HCT116 (cell line): ENCODE data around the gene HOMER1. TPM values are rescaled to one million over a fixed set of nuclear protein-coding genes. Genes with fewer than 3 reads are reported as not detected.

Experiments used
- ATAC-seq: fragments of 200-7000 bp; cut with Tn5 transposase; 2 replicates; pipeline ENCODE4 v1.9.1; 2020; ENCODE audit warnings: mild to moderate bottlenecking, moderate library complexity
- BruUV-seq: library from RNA; stranded (reverse); fragments of 400-500 nt; replicated peaks from 2 replicates; lab custom pipeline; 2021; lab: Mats Ljungman, UMichigan
- CTCF ChIA-PET: fragments of 300-600 bp; sonication (Branson Sonifier 250); formaldehyde crosslinking; loops from one replicate; lab custom pipeline; 2021; ENCODE audit warnings: antibody characterized with exemption; lab: Charles Lee
- POLR2A ChIA-PET: fragments of 300-600, 350-600 bp; sonication (Branson Sonifier 250); formaldehyde crosslinking; loops from one replicate; lab custom pipeline; 2021; ENCODE audit warnings: antibody characterized with exemption; lab: Charles Lee
- RAD21 ChIA-PET, 2 experiments: fragments of 300-600 bp; sonication (Branson Sonifier 250); formaldehyde crosslinking; loops; one replicate each; lab custom pipeline; 2023; ENCODE audit warnings: low total read pairs in 2 of 2; ENCODE audit not compliant: uncharacterized antibody in 2 of 2, unreplicated experiment in 2 of 2, low non-redundant PET in 1 of 2; lab: Charles Lee
- DNase-seq: peaks from one replicate; pipeline ENCODE4 v3.0.0-alpha.2; 2010; ENCODE audit warnings: low read depth, low spot score
- H2AFZ ChIP-seq: fragments of 200-600 bp; shearing (Covaris generic), sonication (generic); 2 replicates; pipeline ENCODE4 v1.6.1; 2017; ENCODE audit warnings: low read depth, mixed run types, mixed read lengths, antibody characterized with exemption, low read length; ENCODE audit not compliant: poor library complexity, severe bottlenecking
- H3K27ac ChIP-seq: 2 replicates; pipeline ENCODE4 v1.5.1; 2012; ENCODE audit warnings: low read depth, low read length
- H3K27me3 ChIP-seq: fragments of 200-600 bp; sonication (generic); 2 replicates; pipeline ENCODE4 v1.6.1; 2016; ENCODE audit warnings: mixed run types, low read length, mixed read lengths; ENCODE audit not compliant: insufficient read depth
- H3K36me3 ChIP-seq, 2 experiments: fragments of 200-500 bp in 1 of 2; fragments of 200-600 bp in 1 of 2; sonication (Bioruptor generic) in 1 of 2; sonication (generic) in 1 of 2; 2 replicates each; pipeline versions ENCODE4 v1.5.1 to v1.6.1; 2014 to 2016; ENCODE audit warnings: low read length in 2 of 2, inconsistent platforms in 1 of 2, mixed read lengths in 1 of 2, mixed run types in 1 of 2; ENCODE audit not compliant: insufficient read depth in 2 of 2, control insufficient read depth in 1 of 2
- H3K4me1 ChIP-seq, 2 experiments: fragments of 200-600 bp in 1 of 2; sonication (generic) in 1 of 2; 2 replicates each; pipeline versions ENCODE4 v1.5.1 to v1.6.1; 2012 to 2017; ENCODE audit warnings: low read length in 2 of 2, inconsistent platforms in 1 of 2, mild to moderate bottlenecking in 1 of 2, mixed read lengths in 1 of 2, mixed run types in 1 of 2, moderate library complexity in 1 of 2; ENCODE audit not compliant: insufficient read depth in 2 of 2, control insufficient read depth in 1 of 2
- H3K4me2 ChIP-seq: fragments of 200-600 bp; sonication (generic); 2 replicates; pipeline ENCODE4 v1.6.1; 2017; ENCODE audit warnings: mixed run types, low read length, mixed read lengths
- H3K4me3 ChIP-seq, 2 experiments: fragments of 200-600 bp in 1 of 2; sonication (generic) in 1 of 2; replicated peaks in 1 of 2; 2 replicates each; pipeline ENCODE4 v1.5.1; 2011 to 2016; ENCODE audit warnings: low read length in 2 of 2, control low read depth in 1 of 2, low read depth in 1 of 2, mild to moderate bottlenecking in 1 of 2, mixed read lengths in 1 of 2, mixed run types in 1 of 2
- H3K79me2 ChIP-seq: fragments of 200-600 bp; sonication (generic); 2 replicates; pipeline ENCODE4 v1.6.1; 2017; ENCODE audit warnings: mild to moderate bottlenecking, mixed run types, low read length, moderate library complexity, mixed read lengths; ENCODE audit not compliant: insufficient read depth
- H3K9ac ChIP-seq: fragments of 200-600 bp; sonication (generic); 2 replicates; pipeline ENCODE4 v1.6.1; 2016; ENCODE audit warnings: low read length, mixed read lengths
- H3K9me2 ChIP-seq: fragments of 200-600 bp; sonication (generic), shearing (Covaris generic); 2 replicates; pipeline ENCODE4 v1.6.1; 2017; ENCODE audit warnings: mixed run types, mild to moderate bottlenecking, moderate library complexity; ENCODE audit not compliant: insufficient read depth
- H3K9me3 ChIP-seq, 2 experiments: fragments of 200-500 bp in 1 of 2; fragments of 200-600 bp in 1 of 2; sonication (Bioruptor generic) in 1 of 2; sonication (generic) in 1 of 2; 2 replicates each; pipeline ENCODE4 v1.6.1; 2014 to 2017; ENCODE audit warnings: low read length in 2 of 2, mixed read lengths in 2 of 2, inconsistent platforms in 1 of 2, low read depth in 1 of 2, mild to moderate bottlenecking in 1 of 2, mixed run types in 1 of 2, moderate library complexity in 1 of 2; ENCODE audit not compliant: control insufficient read depth in 1 of 2, insufficient read depth in 1 of 2
- H4K20me1 ChIP-seq: fragments of 200-600 bp; sonication (generic), shearing (Covaris generic); 2 replicates; pipeline ENCODE4 v1.6.1; 2017; ENCODE audit warnings: mixed run types, mild to moderate bottlenecking, moderate library complexity; ENCODE audit not compliant: insufficient read depth
- CBX3 ChIP-seq: IDR thresholded peaks from 2 replicates; pipeline ENCODE4 v1.6.1; 2012; ENCODE audit warnings: low read depth
- CEBPB ChIP-seq: IDR thresholded peaks from 2 replicates; pipeline ENCODE4 v1.6.1; 2012; ENCODE audit warnings: low read depth
- EGR1 ChIP-seq: IDR thresholded peaks from 2 replicates; pipeline ENCODE4 v1.6.1; 2012; ENCODE audit warnings: low read depth
- ELF1 ChIP-seq: IDR thresholded peaks from 2 replicates; pipeline ENCODE4 v1.6.1; 2012; ENCODE audit warnings: low read depth, borderline replicate concordance
- EZH2 ChIP-seq: fragments of 200-600 bp; sonication (generic); IDR thresholded peaks from 2 replicates; pipeline ENCODE4 v1.6.1; 2017; ENCODE audit warnings: antibody characterized with exemption, mixed run types
- EZH2phosphoT487 ChIP-seq: fragments of 200-600 bp; IDR thresholded peaks from 2 replicates; pipeline ENCODE4 v1.6.1; 2018; ENCODE audit warnings: antibody characterized with exemption, borderline replicate concordance
- FOSL1 ChIP-seq: IDR thresholded peaks from 2 replicates; pipeline ENCODE4 v1.6.1; 2012; ENCODE audit warnings: low read depth
- JUND ChIP-seq: IDR thresholded peaks from 2 replicates; pipeline ENCODE4 v1.6.1; 2012
- POLR2A ChIP-seq: IDR thresholded peaks from 2 replicates; pipeline ENCODE4 v1.7.0; 2011; ENCODE audit warnings: borderline replicate concordance; ENCODE audit not compliant: insufficient read depth, insufficient read length; ENCODE audit errors: extremely low read depth
- POLR2AphosphoS5 ChIP-seq: IDR thresholded peaks from 2 replicates; pipeline ENCODE4 v1.6.1; 2011; ENCODE audit warnings: mild to moderate bottlenecking, low read depth, low read length, moderate library complexity
- RAD21 ChIP-seq: IDR thresholded peaks from 2 replicates; pipeline ENCODE4 v1.6.1; 2012; ENCODE audit warnings: low read depth, mild to moderate bottlenecking
- SIN3A ChIP-seq: IDR thresholded peaks from 2 replicates; pipeline ENCODE4 v1.6.1; 2012; ENCODE audit warnings: low read depth
- SP1 ChIP-seq: IDR thresholded peaks from 2 replicates; pipeline ENCODE4 v1.6.1; 2012; ENCODE audit warnings: low read depth
- SRF ChIP-seq: IDR thresholded peaks from 2 replicates; pipeline ENCODE4 v1.6.1; 2012; ENCODE audit warnings: low read depth
- YY1 ChIP-seq: IDR thresholded peaks from 2 replicates; pipeline ENCODE4 v1.6.1; 2011; ENCODE audit warnings: low read length, low read depth, moderate library complexity, mild to moderate bottlenecking; ENCODE audit not compliant: insufficient replicate concordance; ENCODE audit errors: extremely low read depth
- ZNF274 ChIP-seq: fragments of 200-500 bp; sonication (Bioruptor generic); IDR thresholded peaks from 2 replicates; pipeline ENCODE4 v1.6.1; 2014; ENCODE audit warnings: mild to moderate bottlenecking, low read depth, low read length, inconsistent platforms
- intact Hi-C: fragments of 100-400 bp; cut with micrococcal nuclease; formaldehyde crosslinking; loops from 2 replicates; pipeline ENCODE4 v1.10.0; 2022
- total RNA-seq: library from RNA; stranded (reverse); gene quantifications from one replicate; pipeline ENCODE4 v1.2.1, GENCODE V29; 2021; ENCODE audit not compliant: unreplicated experiment
- TF ChIP-seq, protein P1 (sequence below): IDR thresholded peaks from 2 replicates; pipeline ENCODE4 v1.6.1; 2012; ENCODE audit warnings: low read depth
- TF ChIP-seq, protein P2 (sequence below): IDR thresholded peaks from 2 replicates; pipeline ENCODE4 v1.6.1; 2011; ENCODE audit warnings: mild to moderate bottlenecking, low read length, moderate library complexity; ENCODE audit not compliant: insufficient replicate concordance; ENCODE audit errors: extremely low read depth
- TF ChIP-seq, protein P3 (sequence below), 3 experiments: fragments of 200-600 bp in 1 of 3; sonication (generic) in 1 of 3; IDR thresholded peaks in 2 of 3; conservative IDR thresholded peaks in 1 of 3; 2 replicates each; pipeline ENCODE4 v1.5.1; 2012 to 2017; ENCODE audit warnings: low read depth in 2 of 3, low read length in 2 of 3, antibody characterized with exemption in 1 of 3, borderline replicate concordance in 1 of 3, control low read depth in 1 of 3, mild to moderate bottlenecking in 1 of 3, mixed read lengths in 1 of 3, mixed run types in 1 of 3, moderate library complexity in 1 of 3; ENCODE audit not compliant: insufficient read depth in 1 of 3

Gene HOMER1
- total RNA-seq, 1 experiment from 2014 or later, result 21.4 TPM

DNA sequence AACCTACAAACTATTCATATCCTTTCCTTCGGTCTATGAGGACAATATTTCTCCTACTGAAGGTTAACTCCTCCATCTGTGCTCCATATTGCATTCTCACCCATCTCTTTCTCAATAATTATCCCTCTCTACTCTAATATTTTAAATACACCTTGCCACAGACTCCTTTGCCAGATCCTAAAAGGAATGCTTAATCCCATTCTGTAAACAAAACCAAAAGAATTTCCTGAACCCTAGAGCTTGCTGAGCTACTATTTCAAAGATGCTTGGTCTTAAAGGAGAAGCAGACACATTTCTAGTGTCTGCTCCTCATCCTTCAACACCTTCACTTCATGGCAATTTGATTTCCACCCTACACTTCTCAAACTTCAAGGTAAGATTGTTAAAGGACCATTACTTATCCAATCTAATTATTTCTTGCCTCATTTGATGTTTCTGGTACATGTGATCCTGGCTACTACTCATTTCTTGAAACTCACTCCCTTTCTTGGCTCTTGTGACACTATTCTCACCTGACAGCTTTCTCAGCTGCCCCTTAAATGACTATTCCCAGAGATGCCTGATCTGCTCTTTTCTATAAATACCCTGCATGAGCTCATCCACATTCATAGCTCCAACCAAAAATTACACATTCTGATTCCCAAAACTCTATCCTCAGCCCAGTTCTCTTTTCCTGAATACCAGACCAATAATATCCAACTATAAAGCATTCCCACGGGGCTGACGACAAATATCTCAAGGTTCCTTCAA is 20.2 kb downstream of the HOMER1 start:
- ChIA-PET POLR2A (no interaction called here), CTCF (no interaction called here), RAD21 (no interaction called here)
- Histone ChIP-seq H4K20me1 (peaks cover 3% of the 10 kb centered on the region; the same call in 1 of the 2 replicates), H3K4me1 (no peaks in the 10 kb centered on the region), H3K9ac (no peak overlapping the region), H3K9me2 (no peaks in the 10 kb centered on the region), H3K4me3 (no peak overlapping the region), H3K4me2 (no peak overlapping the region), H2AFZ (no peak overlapping the region), H3K36me3 (no peaks in the 10 kb centered on the region), H3K79me2 (peaks cover 20% of the 10 kb centered on the region), H3K9me3 (no peaks in the 10 kb centered on the region), H3K27ac (no peak overlapping the region), H3K27me3 (no peaks in the 10 kb centered on the region)
- ATAC-seq (no peak), DNase-seq (no peak)
- no peak for TF ChIP-seq POLR2A
- no peak for TF ChIP-seq ELF1
- TF ChIP-seq, protein P1, sequence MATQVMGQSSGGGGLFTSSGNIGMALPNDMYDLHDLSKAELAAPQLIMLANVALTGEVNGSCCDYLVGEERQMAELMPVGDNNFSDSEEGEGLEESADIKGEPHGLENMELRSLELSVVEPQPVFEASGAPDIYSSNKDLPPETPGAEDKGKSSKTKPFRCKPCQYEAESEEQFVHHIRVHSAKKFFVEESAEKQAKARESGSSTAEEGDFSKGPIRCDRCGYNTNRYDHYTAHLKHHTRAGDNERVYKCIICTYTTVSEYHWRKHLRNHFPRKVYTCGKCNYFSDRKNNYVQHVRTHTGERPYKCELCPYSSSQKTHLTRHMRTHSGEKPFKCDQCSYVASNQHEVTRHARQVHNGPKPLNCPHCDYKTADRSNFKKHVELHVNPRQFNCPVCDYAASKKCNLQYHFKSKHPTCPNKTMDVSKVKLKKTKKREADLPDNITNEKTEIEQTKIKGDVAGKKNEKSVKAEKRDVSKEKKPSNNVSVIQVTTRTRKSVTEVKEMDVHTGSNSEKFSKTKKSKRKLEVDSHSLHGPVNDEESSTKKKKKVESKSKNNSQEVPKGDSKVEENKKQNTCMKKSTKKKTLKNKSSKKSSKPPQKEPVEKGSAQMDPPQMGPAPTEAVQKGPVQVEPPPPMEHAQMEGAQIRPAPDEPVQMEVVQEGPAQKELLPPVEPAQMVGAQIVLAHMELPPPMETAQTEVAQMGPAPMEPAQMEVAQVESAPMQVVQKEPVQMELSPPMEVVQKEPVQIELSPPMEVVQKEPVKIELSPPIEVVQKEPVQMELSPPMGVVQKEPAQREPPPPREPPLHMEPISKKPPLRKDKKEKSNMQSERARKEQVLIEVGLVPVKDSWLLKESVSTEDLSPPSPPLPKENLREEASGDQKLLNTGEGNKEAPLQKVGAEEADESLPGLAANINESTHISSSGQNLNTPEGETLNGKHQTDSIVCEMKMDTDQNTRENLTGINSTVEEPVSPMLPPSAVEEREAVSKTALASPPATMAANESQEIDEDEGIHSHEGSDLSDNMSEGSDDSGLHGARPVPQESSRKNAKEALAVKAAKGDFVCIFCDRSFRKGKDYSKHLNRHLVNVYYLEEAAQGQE, result no peak
- no peak for TF ChIP-seq POLR2AphosphoS5
- no peak for TF ChIP-seq EZH2
- no peak for TF ChIP-seq RAD21
- TF ChIP-seq ZNF274, result no peak
- TF ChIP-seq, protein P2, sequence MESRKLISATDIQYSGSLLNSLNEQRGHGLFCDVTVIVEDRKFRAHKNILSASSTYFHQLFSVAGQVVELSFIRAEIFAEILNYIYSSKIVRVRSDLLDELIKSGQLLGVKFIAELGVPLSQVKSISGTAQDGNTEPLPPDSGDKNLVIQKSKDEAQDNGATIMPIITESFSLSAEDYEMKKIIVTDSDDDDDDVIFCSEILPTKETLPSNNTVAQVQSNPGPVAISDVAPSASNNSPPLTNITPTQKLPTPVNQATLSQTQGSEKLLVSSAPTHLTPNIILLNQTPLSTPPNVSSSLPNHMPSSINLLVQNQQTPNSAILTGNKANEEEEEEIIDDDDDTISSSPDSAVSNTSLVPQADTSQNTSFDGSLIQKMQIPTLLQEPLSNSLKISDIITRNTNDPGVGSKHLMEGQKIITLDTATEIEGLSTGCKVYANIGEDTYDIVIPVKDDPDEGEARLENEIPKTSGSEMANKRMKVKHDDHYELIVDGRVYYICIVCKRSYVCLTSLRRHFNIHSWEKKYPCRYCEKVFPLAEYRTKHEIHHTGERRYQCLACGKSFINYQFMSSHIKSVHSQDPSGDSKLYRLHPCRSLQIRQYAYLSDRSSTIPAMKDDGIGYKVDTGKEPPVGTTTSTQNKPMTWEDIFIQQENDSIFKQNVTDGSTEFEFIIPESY, result no peak
- TF ChIP-seq CBX3, result no peak
- no peak for TF ChIP-seq EZH2phosphoT487
- TF ChIP-seq, protein P3, sequence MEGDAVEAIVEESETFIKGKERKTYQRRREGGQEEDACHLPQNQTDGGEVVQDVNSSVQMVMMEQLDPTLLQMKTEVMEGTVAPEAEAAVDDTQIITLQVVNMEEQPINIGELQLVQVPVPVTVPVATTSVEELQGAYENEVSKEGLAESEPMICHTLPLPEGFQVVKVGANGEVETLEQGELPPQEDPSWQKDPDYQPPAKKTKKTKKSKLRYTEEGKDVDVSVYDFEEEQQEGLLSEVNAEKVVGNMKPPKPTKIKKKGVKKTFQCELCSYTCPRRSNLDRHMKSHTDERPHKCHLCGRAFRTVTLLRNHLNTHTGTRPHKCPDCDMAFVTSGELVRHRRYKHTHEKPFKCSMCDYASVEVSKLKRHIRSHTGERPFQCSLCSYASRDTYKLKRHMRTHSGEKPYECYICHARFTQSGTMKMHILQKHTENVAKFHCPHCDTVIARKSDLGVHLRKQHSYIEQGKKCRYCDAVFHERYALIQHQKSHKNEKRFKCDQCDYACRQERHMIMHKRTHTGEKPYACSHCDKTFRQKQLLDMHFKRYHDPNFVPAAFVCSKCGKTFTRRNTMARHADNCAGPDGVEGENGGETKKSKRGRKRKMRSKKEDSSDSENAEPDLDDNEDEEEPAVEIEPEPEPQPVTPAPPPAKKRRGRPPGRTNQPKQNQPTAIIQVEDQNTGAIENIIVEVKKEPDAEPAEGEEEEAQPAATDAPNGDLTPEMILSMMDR (IDR thresholded peaks at IDR 0.05 in 2 of 3, conservative IDR thresholded peaks at IDR 0.05 in 1 of 3; ENCODE audit: borderline replicate concordance in 1 of 3, insufficient read depth in 1 of 3, low read depth in 2 of 3, low read length in 2 of 3), result no peak
- no peak for TF ChIP-seq SRF
- TF ChIP-seq EGR1, result no peak
- no peak for TF ChIP-seq CEBPB
- TF ChIP-seq SIN3A, result no peak
- no peak for TF ChIP-seq YY1
- no peak for TF ChIP-seq FOSL1
- no peak for TF ChIP-seq SP1
- TF ChIP-seq JUND, result no peak
- intact Hi-C loops, result no loop called here
- BruUV-seq, result no TSS peak
